Measurements from ENCODE around the gene MTHFD2L. TPM values are rescaled to one million over a fixed set of nuclear protein-coding genes. Genes with fewer than 3 reads are reported as not detected.
"Not testable (repeated sequence)": the region's sequence is repeated elsewhere in the genome, so short reads cannot be mapped to it uniquely, and the experiment has no call there.

The MTHFD2L gene
- polyA plus RNA-seq, 1 donor from 2014 or later, result 43.5 TPM

- no peaks in the 10 kb centered on the region for H3F3A ChIP-seq (ENCODE audit: insufficient read depth, low read length, poor library complexity, severe bottlenecking)
These were observed 181.6 kb downstream of the MTHFD2L start for GRCh38 chr4:74339501-74339900.

DNA sequence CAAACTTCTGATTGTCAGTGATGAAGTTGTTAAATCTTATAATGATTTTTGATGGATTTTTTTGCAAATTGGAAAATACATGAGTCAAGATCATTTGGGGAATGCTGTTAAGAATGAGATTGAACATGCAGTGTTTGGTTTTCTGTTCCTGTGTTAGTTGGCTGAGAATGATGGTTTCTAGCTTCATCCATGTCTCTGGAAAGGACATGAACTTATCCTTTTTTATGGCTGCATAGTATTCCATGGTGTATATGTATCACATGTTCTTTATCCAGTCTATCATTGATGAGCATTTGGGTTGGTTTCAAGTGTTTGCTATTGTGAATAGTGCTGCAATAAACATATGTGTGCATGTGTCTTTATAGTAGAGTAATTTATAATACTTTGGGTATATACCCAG is 182.5 kb downstream of the MTHFD2L start:
- H3K4me2 ChIP-seq (ENCODE audit: low read length); H4K20me1 ChIP-seq (ENCODE audit: insufficient read depth); H3K36me3 ChIP-seq (ENCODE audit: insufficient read depth, low read length); H3K9me3 ChIP-seq (ENCODE audit: low read length); H3K4me3 ChIP-seq (ENCODE audit: low read length); H3F3A ChIP-seq (ENCODE audit: insufficient read depth, low read length, poor library complexity, severe bottlenecking); H3K27ac ChIP-seq (ENCODE audit: low read length); H3K27me3 ChIP-seq (ENCODE audit: insufficient read depth, low read depth, low read length); H3K79me2 ChIP-seq (replicated peaks; ENCODE audit: insufficient read depth, low read length); H2AFZ ChIP-seq (ENCODE audit: low read depth, low read length); H3K9ac ChIP-seq (ENCODE audit: low read length); H3K9me2 ChIP-seq (ENCODE audit: insufficient read depth, low read length): not testable (repeated sequence)

More at GRCh38 chr4:74339501-74339900, 181.6 kb downstream of the MTHFD2L start:
- Histone ChIP-seq H3K36me3 (ENCODE audit: insufficient read depth, low read length) (no peaks in the 10 kb centered on the region), H3K4me2 (ENCODE audit: low read length) (no peak overlapping the region), H3K9ac (ENCODE audit: low read length) (no peak overlapping the region), H3K4me3 (ENCODE audit: low read length) (no peak overlapping the region), H3K9me3 (ENCODE audit: low read length) (peaks cover 9% of the 10 kb centered on the region), H3K27me3 (ENCODE audit: insufficient read depth, low read depth, low read length) (no peaks in the 10 kb centered on the region), H2AFZ (ENCODE audit: low read depth, low read length) (no peak overlapping the region), H3K9me2 (ENCODE audit: insufficient read depth, low read length) (no peaks in the 10 kb centered on the region), H3K27ac (ENCODE audit: low read length) (no peak overlapping the region), H3K79me2 (replicated peaks; ENCODE audit: insufficient read depth, low read length) (no peaks in the 10 kb centered on the region), H4K20me1 (ENCODE audit: insufficient read depth) (no peaks in the 10 kb centered on the region)
- TF ChIP-seq SMC3 (conservative IDR thresholded peaks at IDR 0.05; ENCODE audit: poor library complexity) (no peak), RAD21 (conservative IDR thresholded peaks at IDR 0.05) (no peak), EZH2 (IDR thresholded peaks at IDR 0.05; ENCODE audit: borderline replicate concordance, insufficient read depth, low read length, poor library complexity, severe bottlenecking) (no peak), POLR2AphosphoS5 (IDR thresholded peaks at IDR 0.05) (no peak), EP300 (conservative IDR thresholded peaks at IDR 0.05; ENCODE audit: poor library complexity, severe bottlenecking) (no peak), MXI1 (conservative IDR thresholded peaks at IDR 0.05; ENCODE audit: poor library complexity, severe bottlenecking) (no peak), REST (IDR thresholded peaks at IDR 0.05; ENCODE audit: borderline replicate concordance) (no peak), TAF1 (IDR thresholded peaks at IDR 0.05; ENCODE audit: low read depth) (no peak)
- TF ChIP-seq, protein P1, sequence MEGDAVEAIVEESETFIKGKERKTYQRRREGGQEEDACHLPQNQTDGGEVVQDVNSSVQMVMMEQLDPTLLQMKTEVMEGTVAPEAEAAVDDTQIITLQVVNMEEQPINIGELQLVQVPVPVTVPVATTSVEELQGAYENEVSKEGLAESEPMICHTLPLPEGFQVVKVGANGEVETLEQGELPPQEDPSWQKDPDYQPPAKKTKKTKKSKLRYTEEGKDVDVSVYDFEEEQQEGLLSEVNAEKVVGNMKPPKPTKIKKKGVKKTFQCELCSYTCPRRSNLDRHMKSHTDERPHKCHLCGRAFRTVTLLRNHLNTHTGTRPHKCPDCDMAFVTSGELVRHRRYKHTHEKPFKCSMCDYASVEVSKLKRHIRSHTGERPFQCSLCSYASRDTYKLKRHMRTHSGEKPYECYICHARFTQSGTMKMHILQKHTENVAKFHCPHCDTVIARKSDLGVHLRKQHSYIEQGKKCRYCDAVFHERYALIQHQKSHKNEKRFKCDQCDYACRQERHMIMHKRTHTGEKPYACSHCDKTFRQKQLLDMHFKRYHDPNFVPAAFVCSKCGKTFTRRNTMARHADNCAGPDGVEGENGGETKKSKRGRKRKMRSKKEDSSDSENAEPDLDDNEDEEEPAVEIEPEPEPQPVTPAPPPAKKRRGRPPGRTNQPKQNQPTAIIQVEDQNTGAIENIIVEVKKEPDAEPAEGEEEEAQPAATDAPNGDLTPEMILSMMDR (IDR thresholded peaks at IDR 0.05; ENCODE audit: poor library complexity, severe bottlenecking), result no peak

DNA sequence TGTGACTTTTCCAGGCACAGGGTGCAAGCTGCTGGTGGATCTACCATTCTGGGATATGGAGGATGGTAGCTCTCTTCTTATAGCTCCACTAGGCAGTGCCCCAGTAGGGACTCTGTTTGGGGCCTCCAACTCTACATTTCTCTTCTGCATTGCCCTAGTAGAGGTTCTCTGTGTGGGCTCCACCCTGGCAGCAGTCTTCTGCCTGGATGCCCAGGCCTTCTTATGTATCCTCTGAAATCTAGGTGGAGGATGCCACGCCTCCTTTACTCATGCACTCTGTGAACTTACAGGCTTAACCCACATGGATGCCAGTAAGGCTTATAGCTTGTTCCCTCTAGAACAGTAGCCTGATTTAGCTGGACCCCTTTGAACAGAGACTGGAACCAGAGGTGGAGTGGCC is 186.1 kb downstream of the MTHFD2L start:
- no peak overlapping the region for H3K4me2 ChIP-seq (ENCODE audit: low read length)
- H3K27ac ChIP-seq (ENCODE audit: low read length), result no peak overlapping the region
- H3K36me3 ChIP-seq (ENCODE audit: insufficient read depth, low read length), result no peaks in the 10 kb centered on the region
- no peak overlapping the region for H2AFZ ChIP-seq (ENCODE audit: low read depth, low read length)
- no peaks in the 10 kb centered on the region for H3K79me2 ChIP-seq (replicated peaks; ENCODE audit: insufficient read depth, low read length)
- peaks cover 9% of the 10 kb centered on the region for H3K9me3 ChIP-seq (ENCODE audit: low read length)
- no peaks in the 10 kb centered on the region for H4K20me1 ChIP-seq (ENCODE audit: insufficient read depth)
- H3K9me2 ChIP-seq (ENCODE audit: insufficient read depth, low read length), result no peaks in the 10 kb centered on the region
- H3K9ac ChIP-seq (ENCODE audit: low read length), result no peak overlapping the region
- no peaks in the 10 kb centered on the region for H3F3A ChIP-seq (ENCODE audit: insufficient read depth, low read length, poor library complexity, severe bottlenecking)
- no peak for TF ChIP-seq EP300 (conservative IDR thresholded peaks at IDR 0.05; ENCODE audit: poor library complexity, severe bottlenecking)
- TF ChIP-seq RAD21 (conservative IDR thresholded peaks at IDR 0.05), result no peak
- TF ChIP-seq TAF1 (IDR thresholded peaks at IDR 0.05; ENCODE audit: low read depth), result no peak
- TF ChIP-seq POLR2AphosphoS5 (IDR thresholded peaks at IDR 0.05), result no peak
- no peak for TF ChIP-seq EZH2 (IDR thresholded peaks at IDR 0.05; ENCODE audit: borderline replicate concordance, insufficient read depth, low read length, poor library complexity, severe bottlenecking)
- no peak for TF ChIP-seq MXI1 (conservative IDR thresholded peaks at IDR 0.05; ENCODE audit: poor library complexity, severe bottlenecking)
- TF ChIP-seq REST (IDR thresholded peaks at IDR 0.05; ENCODE audit: borderline replicate concordance), result no peak
- no peak for TF ChIP-seq SMC3 (conservative IDR thresholded peaks at IDR 0.05; ENCODE audit: poor library complexity)
- TF ChIP-seq, protein P1 (IDR thresholded peaks at IDR 0.05; ENCODE audit: poor library complexity, severe bottlenecking), result no peak
- H3K27me3 ChIP-seq (ENCODE audit: insufficient read depth, low read depth, low read length), result no peaks in the 10 kb centered on the region
- no peak overlapping the region for H3K4me3 ChIP-seq (ENCODE audit: low read length)

Measured in neural cell (in vitro differentiated cells).